ENCODE data around the gene RPF1.

The RPF1 gene, protein sequence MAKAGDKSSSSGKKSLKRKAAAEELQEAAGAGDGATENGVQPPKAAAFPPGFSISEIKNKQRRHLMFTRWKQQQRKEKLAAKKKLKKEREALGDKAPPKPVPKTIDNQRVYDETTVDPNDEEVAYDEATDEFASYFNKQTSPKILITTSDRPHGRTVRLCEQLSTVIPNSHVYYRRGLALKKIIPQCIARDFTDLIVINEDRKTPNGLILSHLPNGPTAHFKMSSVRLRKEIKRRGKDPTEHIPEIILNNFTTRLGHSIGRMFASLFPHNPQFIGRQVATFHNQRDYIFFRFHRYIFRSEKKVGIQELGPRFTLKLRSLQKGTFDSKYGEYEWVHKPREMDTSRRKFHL

DNA sequence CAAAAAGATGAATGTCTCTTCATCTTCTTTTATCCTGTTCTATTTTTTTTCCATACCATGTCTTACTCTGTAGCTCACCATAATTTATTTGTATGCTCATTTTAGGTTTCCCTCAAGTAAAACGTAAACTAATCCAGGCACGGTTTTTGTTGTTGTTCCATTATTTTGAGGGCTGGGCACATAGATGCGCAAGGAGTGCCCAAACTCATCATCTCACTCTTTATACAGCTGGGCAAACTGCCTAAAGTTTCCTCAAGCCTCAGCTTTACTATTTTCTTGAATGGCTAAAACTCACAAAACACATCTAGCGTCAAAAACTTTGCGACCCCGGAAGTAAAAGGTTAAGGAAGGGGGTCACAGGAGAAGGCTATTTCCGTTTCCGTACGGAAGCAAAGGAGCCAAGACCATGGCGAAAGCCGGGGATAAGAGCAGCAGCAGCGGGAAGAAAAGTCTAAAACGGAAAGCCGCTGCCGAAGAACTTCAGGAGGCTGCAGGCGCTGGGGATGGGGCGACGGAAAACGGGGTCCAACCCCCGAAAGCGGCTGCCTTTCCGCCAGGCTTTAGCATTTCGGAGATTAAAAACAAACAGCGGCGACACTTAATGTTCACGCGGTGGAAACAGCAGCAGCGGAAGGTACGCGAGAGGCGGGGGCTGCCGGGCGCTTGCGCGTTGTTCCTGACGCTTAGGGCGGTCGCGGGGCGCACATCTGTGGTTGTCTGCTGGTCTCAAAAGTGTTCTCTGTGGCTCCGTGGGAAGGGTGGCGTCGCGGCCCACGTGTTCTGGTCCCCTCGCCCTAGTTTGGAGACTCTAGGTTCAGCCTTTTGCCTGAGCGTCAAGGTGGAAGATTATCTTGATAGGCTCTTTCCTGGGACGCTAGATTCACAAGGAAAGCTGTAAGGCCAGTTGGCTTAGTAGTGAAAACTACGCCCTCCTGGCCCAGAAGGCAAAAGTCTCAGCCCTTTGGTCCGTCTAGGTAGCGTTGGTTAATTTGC lies at the start of gene RPF1:
Gene RPF1, plus strand, starts transcription at position 391 of the 993 bp plus-strand sequence. Its CDS starts 16 bp downstream, at position 407.
- Histone ChIP-seq H3K27ac (peak within 1 kb of the TSS; percentile 93), H3K4me3 (ENCODE audit: low read depth, low read length) (peak within 1 kb of the TSS; percentile 75), H3K36me3 (peaks cover 15% of the 10 kb centered on the region), H3K27me3 (ENCODE audit: insufficient read depth, low read depth, severe bottlenecking) (no peaks in the 10 kb centered on the region), H3K9me3 (ENCODE audit: severe bottlenecking) (peaks cover 13% of the 10 kb centered on the region)
- peak; percentile 72 for DNase-seq
- TF ChIP-seq, protein P1, sequence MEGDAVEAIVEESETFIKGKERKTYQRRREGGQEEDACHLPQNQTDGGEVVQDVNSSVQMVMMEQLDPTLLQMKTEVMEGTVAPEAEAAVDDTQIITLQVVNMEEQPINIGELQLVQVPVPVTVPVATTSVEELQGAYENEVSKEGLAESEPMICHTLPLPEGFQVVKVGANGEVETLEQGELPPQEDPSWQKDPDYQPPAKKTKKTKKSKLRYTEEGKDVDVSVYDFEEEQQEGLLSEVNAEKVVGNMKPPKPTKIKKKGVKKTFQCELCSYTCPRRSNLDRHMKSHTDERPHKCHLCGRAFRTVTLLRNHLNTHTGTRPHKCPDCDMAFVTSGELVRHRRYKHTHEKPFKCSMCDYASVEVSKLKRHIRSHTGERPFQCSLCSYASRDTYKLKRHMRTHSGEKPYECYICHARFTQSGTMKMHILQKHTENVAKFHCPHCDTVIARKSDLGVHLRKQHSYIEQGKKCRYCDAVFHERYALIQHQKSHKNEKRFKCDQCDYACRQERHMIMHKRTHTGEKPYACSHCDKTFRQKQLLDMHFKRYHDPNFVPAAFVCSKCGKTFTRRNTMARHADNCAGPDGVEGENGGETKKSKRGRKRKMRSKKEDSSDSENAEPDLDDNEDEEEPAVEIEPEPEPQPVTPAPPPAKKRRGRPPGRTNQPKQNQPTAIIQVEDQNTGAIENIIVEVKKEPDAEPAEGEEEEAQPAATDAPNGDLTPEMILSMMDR (IDR thresholded peaks at IDR 0.05; ENCODE audit: low read depth, low read length): no peak

DNA sequence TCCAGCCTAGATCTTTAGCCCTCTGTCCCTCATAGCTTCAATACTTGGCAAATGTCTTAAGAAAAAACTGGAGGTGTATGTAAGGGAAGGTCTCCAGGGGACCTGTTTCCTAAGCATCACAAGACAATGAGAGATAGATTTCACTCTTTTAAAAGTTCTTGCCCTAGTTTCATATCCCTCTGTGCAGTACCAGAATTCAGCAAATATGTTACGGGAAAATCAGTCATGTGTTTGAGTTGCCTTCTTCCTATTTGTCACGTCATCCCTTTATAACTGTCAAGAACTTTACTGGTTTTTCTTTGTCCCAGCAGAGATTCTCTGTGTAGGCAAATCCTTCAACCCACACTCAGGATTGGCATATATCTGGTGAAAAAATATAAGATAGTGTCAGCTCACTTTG lies 48.5 kb upstream of the RPF1 start:
- H3K27ac ChIP-seq: no peak overlapping the region
- H3K27me3 ChIP-seq (ENCODE audit: insufficient read depth, low read depth, severe bottlenecking): no peaks in the 10 kb centered on the region

DNA sequence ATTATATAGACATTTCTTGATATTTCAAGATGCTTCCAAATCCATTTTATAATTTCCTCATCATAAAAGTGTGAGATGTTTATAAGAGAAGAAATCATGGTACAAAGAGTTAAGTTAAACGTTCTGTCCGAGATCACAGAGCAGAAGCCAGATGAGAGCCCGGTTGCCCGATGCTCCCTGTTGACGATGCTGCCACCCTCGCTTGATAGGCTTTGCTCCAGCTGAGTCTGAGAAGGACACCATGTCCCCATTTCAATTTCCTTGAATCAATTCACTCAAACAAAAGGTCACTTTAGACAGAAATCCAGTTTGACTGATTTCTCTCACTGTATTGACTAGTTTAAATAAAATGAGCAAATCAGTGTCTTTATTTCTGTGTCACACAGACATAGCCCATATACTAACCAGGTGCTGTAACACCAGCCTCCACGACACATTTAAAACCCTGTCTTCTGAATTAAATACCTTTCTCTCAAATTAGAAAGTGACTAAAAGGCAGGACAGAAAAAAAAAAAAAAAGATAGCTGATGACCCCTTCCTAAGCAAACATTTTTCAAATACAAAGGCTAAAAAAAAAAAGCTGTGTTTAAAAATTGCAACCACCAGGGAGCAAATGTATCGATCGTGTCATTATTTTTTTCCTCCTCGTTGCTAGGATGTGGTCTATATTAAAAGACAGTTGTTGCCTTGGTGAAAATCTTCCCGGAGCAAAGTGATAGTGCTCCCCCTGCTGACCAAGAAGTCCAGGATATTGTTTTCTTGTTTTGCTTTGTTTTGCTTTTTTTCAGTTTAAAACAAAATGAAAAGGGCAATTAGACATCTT lies 45.6 kb upstream of the RPF1 start:
- Histone ChIP-seq H3K27ac (no peak overlapping the region), H3K4me3 (ENCODE audit: low read depth, low read length) (peak overlapping the region; percentile 12; the same call in 1 of the 2 replicates), H3K36me3 (no peaks in the 10 kb centered on the region), H3K27me3 (ENCODE audit: insufficient read depth, low read depth, severe bottlenecking) (no peaks in the 10 kb centered on the region), H3K9me3 (ENCODE audit: severe bottlenecking) (no peaks in the 10 kb centered on the region)
- TF ChIP-seq, protein P1 (IDR thresholded peaks at IDR 0.05; ENCODE audit: low read depth, low read length): peak; percentile 55
- DNase-seq: peak; percentile 43

More for the DNA sequence above, 48.5 kb upstream of the RPF1 start:
- no peak overlapping the region for H3K4me3 ChIP-seq (ENCODE audit: low read depth, low read length)
- TF ChIP-seq, protein P1 (IDR thresholded peaks at IDR 0.05; ENCODE audit: low read depth, low read length): no peak
- H3K9me3 ChIP-seq (ENCODE audit: severe bottlenecking): no peaks in the 10 kb centered on the region
- no peak for DNase-seq
- H3K36me3 ChIP-seq: no peaks in the 10 kb centered on the region

DNA sequence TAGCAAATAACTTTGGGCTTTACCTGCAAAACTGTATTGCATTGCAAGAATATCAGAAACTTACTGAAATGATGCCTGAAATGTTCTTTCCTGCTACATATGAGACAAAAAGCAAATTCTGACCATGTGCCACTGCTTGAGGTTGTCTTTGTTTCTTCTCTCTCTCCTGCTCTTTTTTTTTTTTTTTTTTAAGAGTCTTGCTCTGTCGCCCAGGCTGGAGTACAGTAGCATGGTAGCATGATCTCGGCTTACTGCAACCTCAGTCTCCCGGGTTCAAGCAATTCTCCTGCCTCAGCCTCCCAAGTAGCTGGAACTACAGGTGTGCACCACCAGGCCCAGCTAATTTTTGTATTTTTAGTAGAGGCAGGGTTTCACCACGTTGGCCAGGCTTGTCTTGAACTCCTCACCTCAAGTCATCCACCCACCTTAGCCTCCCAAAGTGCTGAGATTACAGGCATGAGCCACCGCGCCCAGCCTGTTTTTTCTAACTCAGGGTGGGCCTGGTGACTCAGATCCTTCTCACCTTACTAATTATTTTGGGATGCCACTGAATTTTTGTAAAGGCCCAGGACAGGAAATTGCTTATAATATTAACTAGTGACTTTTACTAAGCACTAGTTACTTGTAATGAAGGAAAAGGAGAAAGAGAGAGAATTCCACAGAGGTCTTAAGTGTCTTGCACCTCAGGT lies 44.8 kb upstream of the RPF1 start:
- TF ChIP-seq, protein P1 (IDR thresholded peaks at IDR 0.05; ENCODE audit: low read depth, low read length): no peak
- H3K36me3 ChIP-seq: no peaks in the 10 kb centered on the region
- no peak for DNase-seq
- H3K27ac ChIP-seq: no peak overlapping the region
- no peaks in the 10 kb centered on the region for H3K27me3 ChIP-seq (ENCODE audit: insufficient read depth, low read depth, severe bottlenecking)
- no peaks in the 10 kb centered on the region for H3K9me3 ChIP-seq (ENCODE audit: severe bottlenecking)
- no peak overlapping the region for H3K4me3 ChIP-seq (ENCODE audit: low read depth, low read length)

All from WERI-Rb-1 (cell line).